GM18499 (cell line): ENCODE results near the gene SPATC1L.

Experiments used
- ATAC-seq: cut with Tn5 transposase; IDR thresholded peaks from one replicate; pipeline ENCODE4 v1.9.1; 2021; ENCODE audit warnings: moderate number of reproducible peaks; ENCODE audit not compliant: insufficient read depth, unreplicated experiment

The SPATC1L gene

DNA sequence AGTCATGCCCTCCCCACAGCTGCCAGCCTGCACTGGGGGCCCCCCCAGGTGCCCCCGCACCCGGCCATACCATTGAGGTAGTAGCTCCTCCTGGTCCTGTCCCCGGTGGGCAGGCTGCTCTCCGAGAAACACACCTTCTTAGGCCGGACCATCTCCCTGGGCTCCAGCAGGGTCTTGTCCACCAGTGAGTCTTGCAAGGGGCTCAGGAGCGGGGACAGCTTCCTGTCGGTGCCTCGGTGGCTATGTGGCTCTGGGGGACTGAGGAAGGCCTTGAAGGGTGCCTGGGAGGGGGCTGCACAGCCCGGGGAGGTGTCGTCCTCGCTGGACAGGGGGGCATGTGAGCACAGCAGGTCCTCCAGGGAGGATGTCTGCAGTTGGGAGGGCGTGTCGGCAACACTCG lies 16.0 kb downstream of the SPATC1L start:
- ATAC-seq, result no peak

DNA sequence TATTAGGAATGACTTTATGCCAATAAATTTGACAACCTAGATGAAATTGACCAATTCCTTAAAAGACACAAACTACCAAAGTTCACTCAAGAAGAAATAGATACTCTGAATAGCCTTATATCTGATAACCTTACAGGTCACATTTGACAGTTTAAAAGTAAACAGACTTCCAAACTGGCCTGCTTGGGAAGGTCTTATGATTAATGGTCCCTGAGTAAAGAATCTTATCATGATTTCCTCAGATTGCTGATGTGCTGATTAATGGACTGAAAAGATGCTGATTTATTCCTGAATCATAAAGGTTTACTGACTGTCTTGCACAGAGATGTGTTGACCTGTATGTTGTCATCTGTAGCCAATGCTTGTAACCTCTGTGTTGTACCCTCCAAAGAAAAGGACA lies 19.2 kb downstream of the SPATC1L start:
- ATAC-seq, result no peak

- no peak for ATAC-seq
Observed at GRCh38 chr21:46163380-46163779, 20.9 kb downstream of the SPATC1L start.

DNA sequence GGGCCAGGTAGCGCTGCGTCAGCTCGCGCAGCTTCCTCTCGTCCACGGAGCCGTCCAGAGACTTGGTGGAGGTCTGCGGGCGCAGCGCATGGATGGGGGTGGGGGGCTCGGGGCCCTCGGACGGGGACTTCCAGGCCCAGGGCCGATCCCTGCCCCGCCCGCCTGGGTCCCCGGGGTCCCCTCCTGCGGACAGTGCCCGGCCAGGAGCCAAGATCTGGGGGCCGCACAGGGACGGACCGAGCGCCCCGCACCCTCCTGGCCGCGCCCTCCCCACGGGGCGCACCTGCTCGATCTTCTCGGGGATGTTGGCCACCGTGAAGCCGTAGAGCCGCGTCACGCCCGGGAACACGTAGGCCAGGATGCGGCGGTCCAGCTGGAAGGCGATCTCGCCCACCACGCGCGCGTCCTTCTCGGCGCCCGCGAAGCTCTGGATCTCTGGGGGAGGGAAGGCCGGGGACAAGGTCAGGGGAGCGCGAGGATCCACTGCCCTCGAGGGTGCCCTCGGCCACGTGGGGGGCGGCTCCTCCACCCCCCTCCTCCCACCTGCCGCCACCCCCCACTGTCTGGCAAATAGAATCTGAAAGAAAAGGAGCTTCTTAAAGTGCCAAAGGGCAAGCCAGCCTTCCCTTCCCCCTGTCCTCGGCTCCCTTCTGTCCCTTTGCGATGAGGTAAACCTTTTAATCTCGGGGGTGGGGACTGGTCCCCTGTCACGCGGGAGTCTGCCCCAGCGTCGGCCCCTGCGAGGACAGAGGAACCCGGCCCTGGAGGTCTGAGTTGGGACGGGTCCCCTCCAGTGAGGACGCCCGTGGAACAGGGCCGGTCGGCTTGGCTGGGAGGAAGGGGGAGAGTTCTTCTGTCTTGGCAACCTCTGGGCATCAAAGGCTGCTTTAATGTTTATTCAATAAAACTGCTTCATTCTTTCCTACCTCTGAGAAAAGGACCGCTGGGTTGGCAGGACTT lies 22.3 kb downstream of the SPATC1L start:
- no peak for ATAC-seq

DNA sequence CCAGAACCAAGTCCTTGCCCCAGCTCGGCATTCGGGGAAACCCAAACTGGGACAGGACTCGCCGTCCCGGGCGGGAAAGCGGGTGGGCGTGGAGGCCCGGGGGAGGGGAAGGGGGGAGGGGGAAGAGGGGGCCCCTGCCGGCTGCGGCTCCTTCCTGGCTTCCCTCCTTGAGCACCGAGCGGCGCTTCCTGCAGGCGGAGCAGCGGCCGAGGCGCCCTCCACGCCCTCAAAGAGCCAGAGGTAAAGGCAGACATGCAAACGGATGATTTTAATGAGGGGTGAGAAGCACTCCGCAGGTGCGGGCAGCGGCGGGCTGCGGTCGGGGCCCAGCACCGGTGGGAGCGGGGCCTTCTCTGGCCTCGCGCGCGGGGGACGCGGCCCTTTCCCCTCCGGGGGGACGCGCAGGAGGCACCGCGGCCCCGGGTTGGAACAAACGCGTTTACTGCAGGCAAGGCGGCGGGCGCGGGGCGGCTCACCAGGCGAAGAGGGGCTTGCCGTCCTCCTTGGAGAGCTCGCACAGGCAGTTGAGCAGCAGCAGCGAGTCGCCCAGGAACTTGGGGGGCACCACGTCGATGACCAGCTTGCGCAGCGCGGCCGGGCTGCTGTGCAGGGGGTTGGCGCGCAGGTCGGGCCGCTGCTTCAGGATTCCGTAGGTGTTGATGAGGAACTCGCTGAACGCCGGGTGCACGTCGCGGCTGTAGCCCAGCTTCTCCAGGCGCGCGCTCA lies 23.2 kb downstream of the SPATC1L start:
- ATAC-seq, result no peak

DNA sequence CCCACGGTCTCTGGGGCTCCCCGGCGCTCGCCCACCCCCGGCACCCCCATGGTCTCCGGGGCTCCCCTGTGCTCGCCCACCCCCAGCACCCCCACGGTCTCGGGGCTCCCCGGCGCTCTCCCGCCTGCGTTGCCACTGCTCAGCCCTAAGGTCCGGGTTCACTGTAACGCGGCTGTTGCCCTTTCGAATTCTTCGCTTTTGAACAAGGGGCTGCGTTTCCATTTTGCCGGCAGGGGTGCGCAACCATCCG lies 23.7 kb downstream of the SPATC1L start:
- no peak for ATAC-seq

- ATAC-seq, result no peak
Observed at GRCh38 chr21:46159841-46160656, 24.2 kb downstream of the SPATC1L start.

GRCh38 chr21:46159390-46159789 lies 24.9 kb downstream of the SPATC1L start:
- no peak for ATAC-seq

DNA sequence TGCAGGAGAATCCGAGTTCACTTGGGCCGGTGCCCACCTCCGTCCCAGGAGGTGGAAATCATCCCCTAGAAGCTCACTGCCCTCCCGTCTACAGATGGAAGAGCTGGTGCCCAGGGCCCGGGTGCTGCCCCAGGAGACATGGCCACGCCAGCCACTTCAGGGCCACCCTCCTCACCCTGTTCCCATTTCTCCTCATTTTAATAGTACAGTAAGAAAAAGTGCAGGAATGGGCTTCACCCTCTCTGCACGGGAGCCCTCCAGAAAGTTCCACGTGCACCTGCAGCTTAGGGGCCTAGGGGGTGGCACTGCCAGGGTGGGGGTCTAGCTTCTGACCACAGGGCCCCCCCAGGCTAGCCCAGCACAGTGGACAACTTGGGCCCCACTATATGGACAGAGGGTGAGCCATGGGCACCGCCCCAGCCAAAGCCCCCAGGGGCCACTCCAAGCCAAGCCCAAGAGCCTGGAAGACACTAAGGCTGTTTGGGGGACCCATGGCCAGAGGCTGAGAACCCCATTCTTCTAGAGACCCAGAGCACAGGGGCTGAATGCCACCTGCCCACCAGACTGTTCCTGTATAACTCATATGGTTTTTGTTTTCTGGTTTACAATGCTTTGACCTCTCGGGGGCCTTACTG lies 25.5 kb downstream of the SPATC1L start:
- ATAC-seq, result no peak

DNA sequence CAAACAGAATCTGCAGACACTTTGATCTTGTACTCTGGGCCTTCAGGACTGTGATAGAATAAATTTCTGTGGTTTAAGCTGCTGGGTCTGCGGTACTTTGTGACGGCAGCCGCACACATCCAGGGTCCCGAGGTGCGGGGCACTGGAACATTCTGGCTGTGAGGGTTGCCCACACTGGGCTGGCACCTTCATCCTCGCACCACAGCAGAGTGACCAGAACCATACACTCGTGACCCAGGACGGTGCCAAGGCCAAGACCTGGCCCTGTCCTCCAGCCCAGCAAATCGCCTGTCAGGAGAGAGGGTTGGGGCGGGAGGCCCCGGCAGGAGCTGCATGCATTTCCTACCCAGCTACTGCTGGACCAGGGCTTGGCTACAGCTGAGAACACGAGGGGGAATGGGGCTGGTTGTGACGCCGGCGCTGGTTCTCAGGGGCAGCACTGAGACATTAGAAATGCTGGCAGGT lies 26.2 kb downstream of the SPATC1L start:
- ATAC-seq, result no peak

- ATAC-seq, result no peak
Observed at GRCh38 chr21:46157396-46157986, 26.8 kb downstream of the SPATC1L start.

DNA sequence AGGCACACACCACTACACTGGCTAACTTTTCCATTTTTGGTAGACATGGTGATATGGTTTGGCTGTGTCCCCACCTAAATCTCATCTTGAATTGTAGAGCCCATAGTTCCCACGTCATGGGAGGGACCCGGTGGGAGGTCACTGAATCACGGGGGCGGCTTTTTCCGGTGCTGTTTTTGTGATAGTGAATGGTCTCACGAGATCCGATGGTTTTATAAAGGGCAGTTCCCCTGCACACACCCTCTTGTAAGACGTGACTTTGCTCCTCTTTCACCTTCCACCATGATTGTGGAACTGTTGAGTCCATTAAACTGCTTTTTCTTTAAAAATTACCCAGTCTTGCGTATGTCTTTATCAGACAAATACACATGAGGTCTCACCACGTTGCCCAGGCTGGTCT lies 27.6 kb downstream of the SPATC1L start:
- ATAC-seq, result no peak

GRCh38 chr21:46156378-46156645 lies 27.9 kb downstream of the SPATC1L start:
- no peak for ATAC-seq

DNA sequence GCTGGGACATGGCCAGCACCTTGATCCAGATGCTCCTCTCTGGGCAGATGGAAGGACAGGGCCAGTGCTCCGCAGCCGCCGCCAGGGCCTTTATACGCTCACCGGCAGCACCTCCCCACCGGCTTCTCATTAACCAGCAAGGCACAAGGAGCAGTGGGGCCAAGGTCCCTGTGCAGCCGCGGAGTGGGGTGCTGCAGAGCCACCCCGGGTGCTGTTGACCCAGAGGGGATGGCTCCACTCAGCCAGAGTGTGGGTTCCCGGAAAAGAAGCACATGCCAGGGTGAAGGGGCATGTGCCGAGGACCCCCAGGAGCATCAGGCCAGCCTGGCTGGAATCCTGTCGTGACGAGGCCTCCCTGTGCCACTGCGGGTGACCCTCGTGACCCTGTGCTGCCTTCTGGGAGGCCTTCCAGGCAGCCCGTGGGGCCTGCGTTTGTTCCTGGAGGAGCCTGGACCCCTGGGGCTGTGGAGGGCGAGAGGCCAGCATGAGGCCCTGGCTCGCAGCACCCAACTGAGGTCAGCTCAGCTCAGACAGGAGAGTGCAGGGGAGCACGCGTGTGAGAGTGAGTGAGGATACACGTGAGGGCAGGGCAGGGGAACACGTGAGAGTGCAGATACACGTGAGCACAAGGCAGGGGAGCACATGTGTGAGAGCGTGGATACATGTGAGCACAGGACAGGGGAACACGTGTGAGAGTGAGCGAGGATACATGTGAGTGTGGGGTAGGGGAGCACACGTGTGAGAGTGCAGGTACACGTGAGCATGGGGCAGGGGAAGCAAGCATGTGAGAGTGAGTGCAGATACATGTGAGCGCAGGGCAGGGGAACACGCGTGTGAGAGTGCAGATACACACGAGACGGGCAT lies 28.5 kb downstream of the SPATC1L start, which contains the start of gene FTCD:
FTCD (minus strand) TSS at position 66 of the 864 bp plus-strand sequence; CDS start at position 10, 56 bp downstream.
- ATAC-seq, result no peak

DNA sequence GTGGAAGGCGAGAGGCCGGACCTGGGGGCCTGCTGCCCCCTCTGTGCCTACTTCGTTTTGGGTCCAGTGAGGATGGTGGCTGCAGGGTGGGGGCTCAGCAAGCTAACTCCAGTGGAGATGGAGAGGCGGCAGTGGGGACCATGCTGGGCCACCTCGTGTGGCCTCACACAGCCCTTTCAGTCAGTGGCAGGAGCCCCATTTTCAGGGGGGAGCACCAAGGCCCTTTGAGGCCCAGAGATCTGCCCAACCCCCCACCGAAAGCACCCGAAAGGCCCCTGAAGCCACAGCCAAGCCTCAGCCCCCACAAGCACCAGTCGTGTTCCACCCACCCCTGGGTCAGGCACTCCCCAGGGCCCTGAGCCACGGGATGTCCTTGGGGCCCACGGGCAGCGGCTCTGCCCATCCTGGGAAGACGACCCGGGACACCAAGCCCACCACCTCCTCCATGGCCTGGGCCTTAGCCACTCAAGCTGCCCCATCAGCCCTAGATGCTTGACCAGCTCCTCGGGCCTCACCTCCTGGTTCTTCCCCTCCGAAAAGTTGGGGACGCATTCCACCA lies 29.2 kb downstream of the SPATC1L start:
- ATAC-seq, result no peak

DNA sequence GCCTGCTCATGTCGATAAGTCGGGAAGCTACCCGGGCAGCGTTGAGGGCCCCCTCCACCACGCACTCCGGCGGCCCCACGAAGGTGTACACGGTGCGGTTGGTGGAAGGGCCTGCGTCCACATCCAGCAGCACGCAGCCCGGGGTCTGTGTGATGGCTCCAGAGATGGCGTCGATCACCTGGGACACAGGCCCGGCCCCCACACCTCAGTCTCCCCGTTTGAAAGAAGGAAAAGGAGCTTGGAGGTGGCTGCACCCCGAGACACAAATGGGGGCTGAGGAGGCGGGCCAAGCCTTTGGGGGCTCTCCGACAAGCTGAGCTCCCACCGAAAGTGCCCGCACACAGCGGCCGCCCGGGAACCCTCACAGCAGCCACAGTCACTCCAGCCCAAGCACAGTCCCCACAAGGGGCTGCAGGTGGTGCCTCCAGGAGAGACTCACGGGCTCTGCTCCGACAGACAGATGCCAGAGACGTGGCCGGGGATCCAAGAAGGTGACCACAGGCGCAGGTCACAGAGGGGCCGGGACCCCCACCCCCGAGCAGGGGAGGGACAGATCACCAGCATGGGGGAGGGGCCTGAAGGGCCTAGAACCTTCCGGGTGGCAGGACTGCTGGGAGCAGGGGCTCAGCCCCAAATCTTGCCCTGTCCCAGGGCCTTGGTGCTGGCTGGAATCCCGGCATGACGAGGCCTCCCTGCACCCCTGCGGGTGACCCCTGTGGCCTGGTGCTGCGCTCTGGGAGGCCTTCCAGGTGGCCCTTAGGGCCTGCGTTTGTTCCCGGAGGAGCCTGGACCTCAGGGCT lies 29.9 kb downstream of the SPATC1L start:
- ATAC-seq, result no peak

DNA sequence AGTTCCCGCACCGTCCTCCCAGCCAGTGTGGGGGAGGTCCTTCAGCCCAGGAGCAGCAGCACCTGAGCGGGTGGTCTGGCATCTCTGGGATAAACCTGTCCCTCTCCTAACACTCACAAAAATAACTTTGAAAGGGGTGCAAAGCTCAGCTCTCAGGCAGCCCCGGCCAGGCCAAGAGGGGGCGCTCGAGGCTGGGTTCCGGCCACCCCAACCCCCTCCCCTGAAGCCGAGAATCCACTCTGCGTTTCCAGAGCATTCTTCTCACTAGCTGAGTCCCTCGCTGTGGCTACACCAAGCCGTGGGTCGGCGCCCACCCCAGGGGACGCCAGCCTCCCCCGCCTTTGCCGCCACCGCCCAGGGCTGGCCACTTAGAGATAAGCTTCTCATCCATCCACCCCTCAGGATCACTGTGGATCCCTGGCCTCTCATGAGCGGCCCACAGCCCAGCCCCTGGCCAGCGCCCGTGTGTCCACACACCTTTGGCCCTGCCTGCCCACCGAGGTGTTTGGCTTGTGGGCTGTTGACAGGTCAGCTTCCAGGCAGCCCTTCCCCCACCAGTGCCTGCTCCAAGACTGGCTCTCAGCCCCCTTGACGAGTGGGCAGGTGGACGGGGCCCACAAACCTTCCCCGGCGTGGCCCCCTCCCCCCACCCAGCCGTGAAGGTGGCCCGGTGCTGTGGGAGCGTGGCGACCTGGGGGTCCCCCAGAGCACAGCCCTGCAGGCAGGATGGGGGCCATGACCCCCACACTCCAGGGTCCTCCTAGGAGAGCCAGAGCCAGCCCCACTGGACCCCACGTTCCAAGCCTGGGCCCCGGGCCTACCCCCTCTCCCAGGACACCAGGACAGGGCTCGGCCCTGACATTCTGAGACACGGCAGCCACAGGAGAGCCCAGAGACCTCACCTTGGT lies 30.8 kb downstream of the SPATC1L start:
- ATAC-seq, result no peak
